22Rv1 (cell line): ENCODE data around the gene FOSL1.

ENCODE experiments used
- ZFX ChIP-seq: fragments of 450-650 bp; IDR thresholded peaks from 2 replicates; pipeline ENCODE4 v1.6.1; 2017; ENCODE audit warnings: antibody characterized with exemption, borderline replicate concordance
- TF ChIP-seq, protein P1 (sequence below): fragments of 450-650 bp; IDR thresholded peaks from 2 replicates; pipeline ENCODE4 v1.5.1; 2017; ENCODE audit warnings: mild to moderate bottlenecking

DNA sequence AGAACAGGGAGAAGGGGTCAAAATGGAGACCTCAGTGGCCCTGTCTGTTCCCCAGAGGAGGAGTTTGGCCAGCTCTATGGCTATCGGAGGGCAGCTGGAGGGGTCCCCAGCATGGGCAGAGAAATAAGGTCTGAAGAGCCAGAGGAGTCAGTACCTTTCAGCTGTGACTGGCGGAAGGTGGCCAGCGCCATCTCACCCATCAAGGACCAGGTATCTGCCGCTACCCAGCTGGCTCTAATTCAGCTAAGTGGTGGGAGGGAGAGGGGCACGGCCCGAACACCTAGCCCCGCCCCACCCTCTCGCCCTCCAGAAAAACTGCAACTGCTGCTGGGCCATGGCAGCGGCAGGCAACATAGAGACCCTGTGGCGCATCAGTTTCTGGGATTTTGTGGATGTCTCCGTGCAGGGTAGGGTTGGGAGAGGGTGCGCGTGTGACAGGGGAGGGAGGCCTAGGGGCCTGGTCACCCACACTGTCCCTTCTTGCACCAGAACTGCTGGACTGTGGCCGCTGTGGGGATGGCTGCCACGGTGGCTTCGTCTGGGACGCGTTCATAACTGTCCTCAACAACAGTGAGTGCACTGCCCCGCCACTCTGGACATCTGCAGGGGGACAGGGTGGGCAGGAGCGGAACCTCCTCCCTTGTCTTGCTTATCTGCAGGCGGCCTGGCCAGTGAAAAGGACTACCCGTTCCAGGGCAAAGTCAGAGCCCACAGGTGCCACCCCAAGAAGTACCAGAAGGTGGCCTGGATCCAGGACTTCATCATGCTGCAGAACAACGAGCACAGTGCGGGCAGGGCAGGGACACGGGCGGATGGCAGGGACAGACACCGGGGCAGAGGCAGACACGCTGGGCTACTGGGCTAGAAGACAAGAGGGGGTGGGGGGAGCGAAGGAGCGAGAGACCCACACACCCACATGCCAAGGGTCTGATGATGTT is 17.8 kb downstream of the FOSL1 start:
- TF ChIP-seq, protein P1, sequence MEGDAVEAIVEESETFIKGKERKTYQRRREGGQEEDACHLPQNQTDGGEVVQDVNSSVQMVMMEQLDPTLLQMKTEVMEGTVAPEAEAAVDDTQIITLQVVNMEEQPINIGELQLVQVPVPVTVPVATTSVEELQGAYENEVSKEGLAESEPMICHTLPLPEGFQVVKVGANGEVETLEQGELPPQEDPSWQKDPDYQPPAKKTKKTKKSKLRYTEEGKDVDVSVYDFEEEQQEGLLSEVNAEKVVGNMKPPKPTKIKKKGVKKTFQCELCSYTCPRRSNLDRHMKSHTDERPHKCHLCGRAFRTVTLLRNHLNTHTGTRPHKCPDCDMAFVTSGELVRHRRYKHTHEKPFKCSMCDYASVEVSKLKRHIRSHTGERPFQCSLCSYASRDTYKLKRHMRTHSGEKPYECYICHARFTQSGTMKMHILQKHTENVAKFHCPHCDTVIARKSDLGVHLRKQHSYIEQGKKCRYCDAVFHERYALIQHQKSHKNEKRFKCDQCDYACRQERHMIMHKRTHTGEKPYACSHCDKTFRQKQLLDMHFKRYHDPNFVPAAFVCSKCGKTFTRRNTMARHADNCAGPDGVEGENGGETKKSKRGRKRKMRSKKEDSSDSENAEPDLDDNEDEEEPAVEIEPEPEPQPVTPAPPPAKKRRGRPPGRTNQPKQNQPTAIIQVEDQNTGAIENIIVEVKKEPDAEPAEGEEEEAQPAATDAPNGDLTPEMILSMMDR = no peak
- no peak for TF ChIP-seq ZFX
